HG03342 (cell line): ENCODE data around the gene SGSH.

Experiments used
- ATAC-seq: cut with Tn5 transposase; IDR thresholded peaks from one replicate; pipeline ENCODE4 v1.9.1; 2021; ENCODE audit warnings: mild to moderate bottlenecking, moderate library complexity; ENCODE audit not compliant: unreplicated experiment

SGSH gene

GRCh38 chr17:80229011-80229410, 8.9 kb upstream of the SGSH start:
- ATAC-seq, result no peak

- ATAC-seq, result no peak
These were observed 8.3 kb upstream of the SGSH start for GRCh38 chr17:80228477-80228876.

- no peak for ATAC-seq
These were observed 7.5 kb upstream of the SGSH start for GRCh38 chr17:80227666-80228065.

GRCh38 chr17:80227156-80227555, 7.0 kb upstream of the SGSH start:
- no peak for ATAC-seq

- no peak for ATAC-seq
These were observed 5.1 kb upstream of the SGSH start for GRCh38 chr17:80225230-80225629.

- no peak for ATAC-seq
These were observed 4.5 kb upstream of the SGSH start for GRCh38 chr17:80224683-80225082.

- ATAC-seq, result no peak
These were observed 3.8 kb upstream of the SGSH start for GRCh38 chr17:80223838-80224497.

- no peak for ATAC-seq
These were observed 3.1 kb upstream of the SGSH start for GRCh38 chr17:80223142-80223815.

GRCh38 chr17:80222376-80223141, 2.4 kb upstream of the SGSH start:
- ATAC-seq, result no peak

- no peak for ATAC-seq
These were observed 1.4 kb upstream of the SGSH start for GRCh38 chr17:80221351-80222105.

GRCh38 chr17:80220736-80221215, 643 bp upstream of the SGSH start:
- ATAC-seq, result no peak

GRCh38 chr17:80219763-80220053, 425 bp downstream of the SGSH start:
- peak; percentile 24 for ATAC-seq

- peak; percentile 69 for ATAC-seq
These were observed 945 bp downstream of the SGSH start for GRCh38 chr17:80219013-80219762.

GRCh38 chr17:80218391-80218790, 1.7 kb downstream of the SGSH start:
- no peak for ATAC-seq

GRCh38 chr17:80217703-80218362, 2.3 kb downstream of the SGSH start:
- no peak for ATAC-seq

- ATAC-seq, result no peak
These were observed 3.4 kb downstream of the SGSH start for GRCh38 chr17:80216473-80217456.

- no peak for ATAC-seq
These were observed 5.3 kb downstream of the SGSH start for GRCh38 chr17:80214878-80215210.

- no peak for ATAC-seq
These were observed 5.9 kb downstream of the SGSH start for GRCh38 chr17:80214012-80214877.
